ENCODE results near the gene TRIM22.

DNA sequence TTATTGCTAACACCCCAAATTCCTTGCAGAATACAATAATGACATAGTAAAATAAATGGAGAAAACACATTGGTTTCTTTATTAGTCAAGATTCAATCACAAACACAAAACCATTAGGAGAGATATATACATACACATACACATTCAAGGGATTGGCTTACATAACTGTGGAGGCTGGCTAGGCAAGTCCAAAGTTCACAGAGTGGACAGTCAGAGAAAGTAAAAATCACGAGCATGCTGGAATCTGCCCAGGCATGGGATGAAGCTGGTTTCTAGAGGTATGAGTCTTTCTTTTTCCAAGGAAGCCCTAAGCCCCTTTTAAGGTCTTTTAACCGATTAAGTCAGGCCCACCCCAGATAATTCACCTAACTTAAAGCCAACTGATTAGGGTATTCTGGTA is 33.0 kb downstream of the TRIM22 start:
- TF ChIP-seq, protein P1, sequence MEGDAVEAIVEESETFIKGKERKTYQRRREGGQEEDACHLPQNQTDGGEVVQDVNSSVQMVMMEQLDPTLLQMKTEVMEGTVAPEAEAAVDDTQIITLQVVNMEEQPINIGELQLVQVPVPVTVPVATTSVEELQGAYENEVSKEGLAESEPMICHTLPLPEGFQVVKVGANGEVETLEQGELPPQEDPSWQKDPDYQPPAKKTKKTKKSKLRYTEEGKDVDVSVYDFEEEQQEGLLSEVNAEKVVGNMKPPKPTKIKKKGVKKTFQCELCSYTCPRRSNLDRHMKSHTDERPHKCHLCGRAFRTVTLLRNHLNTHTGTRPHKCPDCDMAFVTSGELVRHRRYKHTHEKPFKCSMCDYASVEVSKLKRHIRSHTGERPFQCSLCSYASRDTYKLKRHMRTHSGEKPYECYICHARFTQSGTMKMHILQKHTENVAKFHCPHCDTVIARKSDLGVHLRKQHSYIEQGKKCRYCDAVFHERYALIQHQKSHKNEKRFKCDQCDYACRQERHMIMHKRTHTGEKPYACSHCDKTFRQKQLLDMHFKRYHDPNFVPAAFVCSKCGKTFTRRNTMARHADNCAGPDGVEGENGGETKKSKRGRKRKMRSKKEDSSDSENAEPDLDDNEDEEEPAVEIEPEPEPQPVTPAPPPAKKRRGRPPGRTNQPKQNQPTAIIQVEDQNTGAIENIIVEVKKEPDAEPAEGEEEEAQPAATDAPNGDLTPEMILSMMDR (IDR thresholded peaks at IDR 0.05), result no peak
- TF ChIP-seq EP300 (IDR thresholded peaks at IDR 0.05) (no peak), POLR2AphosphoS5 (IDR thresholded peaks at IDR 0.05) (no peak), POLR2A (IDR thresholded peaks at IDR 0.05; ENCODE audit: low read depth) (no peak)

Measured in esophagus muscularis mucosa (tissue), 4 donors.